HG02981 (cell line): Measurements from ENCODE around the gene SH3BP2.

ENCODE experiments used
- ATAC-seq: cut with Tn5 transposase; IDR thresholded peaks from one replicate; pipeline ENCODE4 v1.9.1; 2021; ENCODE audit warnings: mild to moderate bottlenecking, moderate library complexity; ENCODE audit not compliant: unreplicated experiment

SH3BP2 gene, protein sequence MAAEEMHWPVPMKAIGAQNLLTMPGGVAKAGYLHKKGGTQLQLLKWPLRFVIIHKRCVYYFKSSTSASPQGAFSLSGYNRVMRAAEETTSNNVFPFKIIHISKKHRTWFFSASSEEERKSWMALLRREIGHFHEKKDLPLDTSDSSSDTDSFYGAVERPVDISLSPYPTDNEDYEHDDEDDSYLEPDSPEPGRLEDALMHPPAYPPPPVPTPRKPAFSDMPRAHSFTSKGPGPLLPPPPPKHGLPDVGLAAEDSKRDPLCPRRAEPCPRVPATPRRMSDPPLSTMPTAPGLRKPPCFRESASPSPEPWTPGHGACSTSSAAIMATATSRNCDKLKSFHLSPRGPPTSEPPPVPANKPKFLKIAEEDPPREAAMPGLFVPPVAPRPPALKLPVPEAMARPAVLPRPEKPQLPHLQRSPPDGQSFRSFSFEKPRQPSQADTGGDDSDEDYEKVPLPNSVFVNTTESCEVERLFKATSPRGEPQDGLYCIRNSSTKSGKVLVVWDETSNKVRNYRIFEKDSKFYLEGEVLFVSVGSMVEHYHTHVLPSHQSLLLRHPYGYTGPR

DNA sequence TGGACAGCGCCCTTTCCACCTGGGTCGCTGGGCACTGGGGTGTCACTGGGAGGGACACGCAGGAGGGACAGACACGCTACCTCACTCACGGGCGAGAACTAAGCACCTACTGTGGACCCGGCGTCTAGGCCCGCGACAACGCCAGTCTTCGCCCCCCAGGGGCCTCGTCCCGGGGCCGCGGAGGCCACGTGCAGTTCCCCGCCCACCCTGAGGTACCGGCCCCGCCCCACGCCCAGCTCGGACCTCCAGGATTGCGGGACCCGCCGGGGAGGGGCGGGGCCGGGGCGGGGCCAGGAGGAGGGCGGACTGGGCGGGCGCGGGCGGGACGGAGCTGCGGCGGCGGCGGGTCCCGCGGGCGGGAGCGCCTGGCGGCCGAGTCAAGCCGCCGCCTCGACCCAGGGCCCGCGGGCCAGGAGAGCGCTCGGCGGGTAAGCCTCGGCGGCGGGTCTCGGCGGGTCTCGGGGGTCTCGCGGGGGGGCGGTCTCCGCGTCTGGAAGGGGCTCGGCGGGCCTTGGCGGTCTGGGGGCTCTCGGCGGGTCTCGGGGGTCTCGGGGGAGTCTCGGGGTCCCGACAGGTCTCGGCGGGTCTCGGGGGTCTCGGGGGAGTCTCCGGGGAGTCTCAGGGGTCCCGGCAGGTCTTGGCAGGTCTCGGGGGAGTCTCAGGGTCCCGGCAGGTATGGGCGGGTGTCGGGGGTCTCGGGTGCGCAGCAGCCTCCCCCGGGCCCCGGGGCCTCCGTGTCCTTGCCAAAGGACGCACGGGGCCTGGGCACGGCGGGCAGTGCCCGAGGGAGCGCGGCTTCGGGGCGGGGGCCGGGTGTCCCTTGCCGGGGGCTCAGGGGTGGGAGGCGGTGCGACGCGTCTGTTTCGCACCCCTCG lies at the start of gene SH3BP2:
TSS of gene SH3BP2 (plus strand) at position 375 of the 875 bp plus-strand sequence. CDS start 27,533 bp downstream, outside the sequence.
- ATAC-seq: no peak

DNA sequence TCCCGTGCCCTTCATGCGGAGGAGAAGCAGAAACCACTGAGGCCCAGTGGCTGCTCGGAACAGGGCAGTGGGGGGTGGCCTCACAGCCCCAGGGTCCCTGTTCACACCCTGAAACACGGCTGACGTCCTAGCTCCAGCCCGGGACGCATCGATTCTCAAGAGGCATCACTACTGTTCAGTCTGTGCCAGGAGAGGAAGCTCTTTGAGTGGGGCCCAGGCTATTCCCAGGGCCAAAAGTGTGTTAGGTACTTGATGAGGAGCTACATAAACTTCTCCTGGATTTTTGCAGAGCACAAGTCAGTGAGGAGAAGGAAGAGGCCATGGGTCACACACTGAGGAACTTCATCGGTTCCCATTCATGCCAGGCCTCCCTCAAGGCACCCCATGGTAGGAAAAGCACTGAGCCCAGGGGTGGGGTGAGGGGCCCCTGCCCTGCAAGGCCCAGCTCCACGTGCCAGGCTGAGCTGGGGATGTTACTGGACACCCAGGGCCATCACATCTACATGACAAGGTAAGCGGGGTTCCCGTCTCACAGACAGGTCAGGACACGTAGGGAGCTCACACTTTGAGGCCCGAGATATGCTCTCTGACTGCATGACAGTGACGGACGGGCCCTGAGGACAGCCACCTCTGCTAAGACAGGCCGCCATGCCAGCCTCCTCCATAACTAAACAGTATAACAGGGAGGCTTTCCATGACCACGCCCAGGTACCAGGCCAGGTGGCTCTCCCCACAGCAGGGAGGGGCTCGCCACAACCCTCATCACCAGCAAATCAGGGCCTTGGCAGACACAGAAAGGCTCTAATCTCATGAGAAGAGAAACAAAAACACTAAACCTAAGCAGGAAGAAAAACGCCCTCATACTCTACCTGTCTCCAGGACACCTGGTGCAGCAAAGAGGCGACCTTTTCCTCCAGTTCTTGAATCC lies 49.1 kb upstream of the SH3BP2 start:
- no peak for ATAC-seq

DNA sequence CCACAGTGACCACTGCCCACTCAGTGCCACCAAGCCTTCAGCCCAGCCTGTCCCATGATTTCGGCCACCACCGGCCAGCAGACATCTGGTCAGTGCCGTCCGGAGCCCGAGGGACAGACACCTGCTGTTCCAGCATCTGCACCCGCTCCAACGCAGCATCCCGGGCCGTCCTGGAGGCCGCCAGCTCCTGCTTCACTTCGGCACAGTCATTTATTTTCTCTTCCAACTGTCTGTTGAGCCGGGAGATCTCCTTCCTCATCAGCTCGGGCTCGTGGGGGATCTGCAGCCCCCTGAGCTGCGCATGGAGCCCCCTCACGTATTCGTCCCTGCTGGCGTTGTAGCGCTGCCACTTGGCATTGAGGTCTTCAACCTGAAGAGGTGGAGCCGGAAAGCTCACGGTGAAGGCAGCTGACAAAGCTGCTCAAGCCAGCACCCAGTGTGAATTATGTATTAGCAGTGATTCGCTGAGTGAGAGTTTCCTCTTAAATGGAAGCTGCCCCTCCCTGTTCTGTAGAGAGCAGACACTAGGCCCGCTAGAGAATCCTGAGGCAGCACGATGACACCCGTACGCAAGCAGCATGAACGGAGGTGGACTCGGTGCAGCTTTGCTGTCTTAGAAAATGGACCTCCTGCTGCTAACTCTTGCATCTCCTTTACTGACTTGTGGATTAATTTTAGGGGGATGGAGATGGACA lies 48.2 kb upstream of the SH3BP2 start:
- no peak for ATAC-seq

DNA sequence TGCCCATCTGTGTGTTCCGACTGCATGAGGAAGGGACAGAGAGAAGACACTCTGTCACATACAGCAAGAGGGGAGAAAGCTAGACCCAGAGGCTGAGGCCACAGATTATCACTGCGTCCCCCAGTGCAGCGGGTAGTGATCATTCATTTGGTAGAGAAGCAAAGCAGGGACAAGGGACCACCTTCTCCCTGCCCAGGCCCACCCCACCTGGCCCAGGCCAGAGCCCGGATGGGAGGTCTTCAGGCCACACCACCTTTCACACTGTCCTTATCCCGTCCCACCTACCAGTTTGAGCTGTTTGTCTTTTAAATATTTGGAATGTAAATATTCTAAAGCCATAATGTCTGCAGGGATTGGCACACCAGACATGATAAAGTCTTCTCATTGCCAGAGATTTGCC lies 47.4 kb upstream of the SH3BP2 start:
- ATAC-seq: no peak

DNA sequence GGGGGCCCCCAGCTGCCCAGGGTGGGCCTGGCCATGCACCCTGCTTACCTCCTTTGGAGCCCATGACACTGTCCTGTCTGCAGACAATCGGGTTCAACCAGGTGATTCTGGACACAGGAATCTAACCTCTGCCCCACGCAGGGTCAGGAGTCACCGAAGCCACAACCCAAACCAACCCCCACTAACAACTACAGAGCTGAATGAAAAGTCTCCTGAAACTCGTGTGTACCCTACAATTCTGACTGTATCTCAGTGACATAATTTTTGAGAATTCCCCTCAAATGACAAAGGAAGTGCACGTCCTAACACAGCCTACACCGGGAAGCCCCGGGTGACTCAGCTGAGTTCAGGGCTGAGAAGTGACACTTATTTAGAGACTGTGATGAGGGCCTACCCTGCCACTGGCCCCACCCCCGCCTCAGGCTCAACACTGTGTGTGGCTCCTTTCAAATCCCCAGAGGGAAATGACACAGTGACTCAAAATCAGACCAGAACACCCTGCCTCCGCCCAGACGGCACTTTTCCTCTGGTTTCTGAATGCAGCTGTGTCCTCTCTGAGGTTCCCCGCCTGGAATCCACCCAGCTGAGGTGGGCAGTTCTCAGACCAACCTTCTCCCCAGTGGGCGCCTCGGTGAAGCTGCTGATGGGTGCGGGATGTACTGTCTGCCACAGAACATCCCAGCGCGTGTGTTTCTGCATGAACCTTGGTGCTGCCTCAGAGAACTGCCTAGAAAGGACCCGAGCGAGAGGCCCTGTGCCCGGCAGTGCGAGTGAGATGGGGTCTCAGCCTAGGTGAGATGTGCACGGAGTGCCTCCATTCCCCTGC lies 46.7 kb upstream of the SH3BP2 start:
- peak; percentile 91 for ATAC-seq

DNA sequence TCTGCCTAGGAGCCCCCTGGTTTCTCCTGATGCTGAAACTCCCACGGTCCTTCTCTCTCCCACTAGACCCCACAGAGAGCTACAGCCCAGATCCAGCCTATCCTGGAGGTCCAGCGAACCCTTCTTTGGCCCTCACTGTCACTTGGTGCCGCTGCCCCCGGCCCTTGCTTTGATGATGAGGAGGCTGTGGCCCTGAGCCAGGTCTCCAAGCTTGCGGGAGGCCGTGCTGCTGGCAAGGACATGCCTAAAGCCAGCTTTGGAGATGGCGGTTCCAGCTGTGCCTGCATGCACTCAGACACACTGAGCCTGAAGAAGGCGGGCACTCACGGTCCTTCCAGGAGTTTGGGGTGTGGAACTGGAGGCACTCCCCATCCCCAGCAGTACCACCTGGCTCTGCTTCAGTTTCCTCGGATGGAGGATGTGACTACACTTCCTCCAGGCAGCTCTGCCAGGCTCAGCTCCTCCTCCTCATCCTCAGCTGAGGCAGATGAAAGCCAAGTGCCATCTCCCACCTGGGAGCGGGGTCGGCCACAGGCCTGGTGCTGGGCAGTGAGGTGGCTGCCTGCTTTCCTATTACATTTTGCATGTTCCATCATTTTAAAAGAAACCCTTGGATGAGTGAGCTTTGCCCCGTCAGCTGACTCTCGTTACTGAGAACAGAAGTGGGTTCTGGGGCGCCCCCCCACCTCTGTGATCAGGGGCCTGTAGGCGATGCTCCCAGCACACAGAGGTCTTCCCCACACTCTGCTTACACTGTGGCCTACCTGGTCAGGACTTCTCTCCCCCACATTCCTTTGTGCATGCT lies 45.8 kb upstream of the SH3BP2 start:
- no peak for ATAC-seq

DNA sequence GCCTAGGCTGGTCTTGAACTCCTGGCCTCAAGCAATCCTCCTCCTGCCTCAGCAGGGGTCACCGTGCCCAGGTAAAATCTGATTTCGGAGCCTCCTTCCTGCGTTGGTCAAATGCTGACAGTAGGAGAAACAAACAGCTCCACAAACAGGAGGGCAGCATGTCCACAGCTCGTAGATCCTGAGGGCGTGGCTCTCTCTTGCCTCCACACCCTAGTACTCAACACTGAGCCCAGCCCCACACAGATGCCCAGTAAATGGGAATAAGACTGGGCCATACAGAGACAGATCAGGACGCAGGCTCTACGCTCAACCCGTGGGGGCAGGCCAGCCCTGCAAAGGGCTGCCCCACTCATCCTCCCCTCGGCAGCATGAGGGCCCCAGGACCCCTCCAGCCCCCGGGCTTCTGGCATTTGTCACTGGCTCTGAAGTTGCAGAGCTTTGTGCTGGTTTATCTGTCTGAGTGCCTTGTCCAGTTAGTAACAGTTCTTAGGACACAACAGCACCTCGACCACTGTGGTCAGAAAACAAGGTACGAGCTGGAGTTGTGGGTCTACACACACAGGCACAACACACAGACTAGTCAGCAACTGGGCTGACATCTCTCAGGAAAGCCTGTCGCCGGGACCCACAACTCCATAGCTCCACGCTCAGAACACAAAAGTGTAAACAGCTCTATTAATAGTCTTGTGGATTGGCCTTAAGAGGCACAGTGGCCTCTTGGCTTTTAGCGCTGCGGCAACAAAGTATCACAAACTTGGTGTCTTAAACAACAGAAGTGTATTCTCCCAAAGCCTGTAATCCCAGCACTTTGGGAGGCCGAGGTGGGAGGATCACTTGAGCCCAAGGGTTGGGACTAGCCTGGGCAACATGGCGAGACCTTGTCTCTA lies 41.9 kb upstream of the SH3BP2 start:
- no peak for ATAC-seq

DNA sequence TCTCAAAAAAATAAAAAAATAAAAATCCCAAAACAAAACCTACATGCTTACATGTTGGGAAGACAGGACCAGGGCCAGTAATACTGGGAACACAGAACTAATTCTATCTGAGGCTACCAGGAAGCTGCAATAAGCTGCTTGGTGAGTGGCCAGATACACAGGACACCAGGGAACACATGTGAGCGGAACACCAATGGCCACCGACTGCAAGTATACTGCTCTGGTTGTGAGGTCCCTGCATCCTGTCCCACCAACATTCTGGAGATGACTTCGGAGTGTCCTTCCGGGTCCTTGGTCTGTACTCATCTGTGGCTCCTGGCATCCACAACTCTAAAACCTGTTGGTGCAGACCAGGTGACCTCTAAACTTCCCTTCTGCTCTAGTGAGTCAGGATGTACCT lies 39.4 kb upstream of the SH3BP2 start:
- no peak for ATAC-seq

DNA sequence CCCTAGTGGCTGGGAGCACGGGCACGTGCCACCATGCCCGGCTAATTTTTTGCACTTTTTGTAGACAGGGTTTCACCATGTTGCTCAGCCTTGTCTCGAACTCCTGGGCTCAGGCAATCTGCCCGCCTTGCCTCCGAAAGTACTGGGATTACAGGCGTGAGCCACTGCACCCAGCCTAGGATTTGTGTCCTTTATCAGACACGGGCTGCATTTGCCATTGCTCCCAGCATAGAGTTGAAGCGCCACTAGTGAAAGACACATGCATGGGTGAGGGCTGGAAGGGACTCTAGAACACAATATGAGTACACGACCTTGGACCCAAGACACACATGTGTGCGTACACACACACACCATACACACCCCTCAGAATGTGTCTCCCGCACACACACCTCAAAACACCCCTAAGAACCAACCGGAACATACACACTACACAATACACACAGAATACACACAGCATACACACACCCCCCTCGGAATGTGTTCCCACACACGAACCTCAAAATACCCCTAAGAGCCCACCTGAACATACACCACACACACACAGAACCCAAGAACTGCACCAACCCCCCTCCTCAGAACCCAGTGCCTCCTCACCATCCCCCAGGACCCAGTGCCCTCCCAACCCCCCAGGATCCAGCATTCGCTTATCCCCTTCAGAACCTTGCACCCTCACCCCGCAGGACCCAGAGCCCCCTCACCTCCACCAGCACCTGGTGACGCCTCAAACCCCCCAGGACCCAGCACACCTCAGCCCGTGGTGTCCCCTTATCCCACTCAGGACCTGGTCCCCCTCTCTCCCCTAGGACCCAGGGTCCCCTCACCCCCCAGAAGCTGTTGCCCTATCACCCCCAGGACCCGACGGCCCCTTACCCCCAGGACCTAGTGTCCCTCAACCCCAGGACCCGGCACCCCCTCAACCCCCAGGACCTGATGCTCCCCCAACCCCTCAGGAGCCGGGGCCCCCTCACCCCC lies 37.8 kb upstream of the SH3BP2 start:
- no peak for ATAC-seq

DNA sequence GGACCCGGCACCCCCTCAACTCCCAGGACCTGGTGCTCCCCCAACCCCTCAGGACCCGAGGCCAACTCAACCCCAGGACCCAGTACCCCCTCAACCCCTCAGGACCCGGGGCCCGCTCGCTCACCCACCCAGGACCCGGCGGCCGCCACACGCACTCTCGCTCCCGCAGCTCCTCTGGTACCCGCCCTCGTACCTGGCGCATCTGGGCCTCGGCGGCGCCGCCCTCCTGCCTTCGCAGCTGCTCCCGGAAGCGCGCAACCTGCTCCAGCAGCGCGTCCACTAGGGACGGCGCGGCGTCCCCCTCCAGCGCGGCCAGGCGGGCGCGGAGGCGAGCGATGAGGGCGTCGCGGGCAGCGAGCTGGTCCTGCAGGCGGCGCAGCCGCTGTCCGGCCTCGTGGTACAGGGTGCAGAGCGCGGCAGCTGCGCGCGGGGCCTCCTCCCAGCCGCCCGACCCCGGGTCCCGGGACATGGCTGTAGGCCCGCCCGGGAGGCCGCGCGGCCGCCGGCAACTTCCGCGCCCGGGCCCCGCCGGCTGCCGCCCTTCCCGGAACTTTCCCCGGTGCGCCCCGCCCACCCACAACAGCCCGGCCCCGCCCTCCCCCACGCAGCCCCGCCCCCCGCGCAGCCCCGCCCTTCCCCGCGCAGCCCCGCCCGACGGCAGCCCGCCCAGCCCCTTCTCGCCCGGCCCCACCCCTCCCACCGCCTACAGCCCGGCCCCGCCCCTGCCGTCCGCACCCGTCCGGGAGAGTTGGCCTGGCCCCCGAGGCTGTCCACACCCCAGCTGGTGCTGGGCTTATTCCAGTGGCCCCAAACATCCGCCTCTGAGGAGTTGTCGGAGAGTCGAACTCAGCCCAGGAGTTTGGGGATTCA lies 36.8 kb upstream of the SH3BP2 start, which contains the start of gene TNIP2:
TSS of gene TNIP2 (minus strand) at position 516 of the 870 bp plus-strand sequence. CDS start at position 469, 47 bp downstream.
- ATAC-seq: peak; percentile 56

DNA sequence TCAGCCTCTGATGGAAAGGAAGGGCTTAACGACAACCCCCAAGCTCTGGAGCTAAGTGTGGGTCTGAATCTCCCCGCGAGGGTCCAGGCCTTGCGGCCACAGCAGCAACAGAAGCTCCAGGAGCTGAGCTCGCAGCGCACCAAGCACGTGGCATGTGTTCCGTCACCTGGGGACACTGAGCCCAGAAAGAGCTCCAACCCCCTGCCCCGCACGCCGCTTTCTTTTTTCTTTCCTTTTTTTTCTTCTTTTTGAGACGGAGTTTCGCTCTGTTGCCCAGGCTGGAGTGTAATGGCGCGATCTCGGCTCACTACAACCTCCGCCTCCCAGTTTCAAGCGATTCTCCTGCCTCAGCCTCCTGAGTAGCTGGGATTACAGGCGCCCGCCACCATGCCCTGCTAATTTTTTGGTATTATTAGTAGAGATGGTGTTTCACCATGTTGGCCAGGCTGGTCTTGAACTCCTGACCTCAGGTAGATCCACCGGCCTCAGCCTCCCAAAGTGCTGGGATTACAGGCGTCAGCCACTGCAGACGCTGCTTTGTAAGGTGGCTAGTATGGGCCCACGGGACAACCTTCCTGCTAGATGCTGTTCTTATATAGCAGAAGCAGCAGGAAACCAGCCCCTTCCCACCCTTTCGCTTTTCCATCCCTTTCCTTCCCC lies 36.1 kb upstream of the SH3BP2 start:
- ATAC-seq: peak; percentile 4

DNA sequence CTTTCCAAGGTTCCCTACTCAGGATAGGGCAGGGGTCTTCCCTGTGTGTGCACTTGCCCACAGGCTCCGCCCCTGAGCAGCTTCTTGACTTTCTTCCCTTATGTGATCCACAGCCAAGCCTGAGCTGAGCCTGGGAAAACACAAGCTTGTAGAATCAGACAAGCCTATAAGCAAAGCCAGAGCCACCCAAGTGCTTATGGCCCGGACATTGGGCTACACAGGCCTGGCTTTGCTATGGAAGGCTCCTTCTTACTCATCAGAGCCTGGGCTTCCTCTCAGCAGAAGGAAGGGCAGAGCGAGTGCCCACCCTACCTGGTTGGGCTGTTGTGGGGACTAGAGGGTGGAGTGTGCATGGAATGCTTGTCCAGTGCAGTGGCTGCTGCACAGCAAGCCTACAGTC lies 35.5 kb upstream of the SH3BP2 start:
- no peak for ATAC-seq

DNA sequence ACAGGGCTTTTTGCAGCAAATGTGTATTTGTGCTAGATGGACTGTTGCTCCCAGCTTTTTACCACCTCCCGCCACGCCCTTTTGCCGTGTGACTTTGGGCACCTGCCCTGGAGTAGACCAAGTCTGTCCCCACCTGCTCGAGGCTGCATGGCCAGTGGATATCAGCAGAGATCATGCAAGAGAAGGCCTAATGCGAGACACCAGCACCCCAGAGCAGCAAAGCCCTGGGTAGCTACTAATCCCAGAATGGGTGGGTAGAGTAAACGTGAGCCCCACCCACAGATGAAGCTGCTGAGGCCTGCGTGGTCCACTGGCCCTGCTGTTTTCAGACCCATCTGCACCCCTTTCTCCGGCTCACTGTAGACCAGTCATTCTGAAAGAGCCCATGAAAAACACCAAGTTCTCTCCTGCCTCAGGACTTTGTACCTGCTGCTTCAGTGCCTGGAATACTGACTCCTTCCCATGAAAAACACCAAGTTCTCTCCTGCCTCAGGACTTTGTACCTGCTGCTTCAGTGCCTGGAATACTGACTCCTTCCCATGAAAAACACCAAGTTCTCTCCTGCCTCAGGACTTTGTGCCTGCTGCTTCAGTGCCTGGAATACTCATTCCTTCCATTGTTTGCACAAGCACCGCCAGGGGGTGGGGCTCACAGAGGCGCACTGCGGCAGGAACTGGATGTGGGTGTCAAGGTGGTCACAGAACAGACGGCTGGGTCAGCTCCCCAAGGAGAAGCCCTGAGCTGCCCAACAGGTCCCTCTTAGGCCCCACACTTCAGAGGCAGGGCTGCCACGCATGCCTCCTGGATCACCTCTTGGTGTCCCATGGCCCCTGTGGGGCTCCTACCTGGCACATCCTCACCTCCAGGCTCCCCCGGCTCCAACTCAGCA lies 31.6 kb upstream of the SH3BP2 start:
- ATAC-seq: no peak

DNA sequence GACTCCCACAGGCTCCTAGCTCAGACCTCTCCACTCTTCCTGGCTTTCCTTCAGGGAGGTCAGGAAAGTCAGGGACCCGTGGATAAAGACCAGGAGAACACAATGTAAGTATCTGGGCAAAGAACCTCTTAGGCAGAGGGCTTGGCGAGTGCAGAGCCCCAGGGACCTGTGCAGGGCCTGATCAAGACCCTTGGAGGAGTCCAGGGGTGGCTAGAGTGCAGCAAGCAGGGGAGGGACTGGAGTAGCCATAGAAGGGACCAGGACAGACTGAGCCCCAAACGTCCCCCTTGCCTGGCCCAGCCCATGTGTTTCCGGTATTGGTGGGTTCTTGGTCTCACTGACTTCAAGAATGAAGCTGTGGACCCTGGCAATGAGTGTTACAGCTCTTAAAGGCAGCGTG lies 30.8 kb upstream of the SH3BP2 start:
- no peak for ATAC-seq
